Ascending aorta (tissue), 2 donors: Measurements from ENCODE around the gene DCAF7. TPM values are rescaled to one million over a fixed set of nuclear protein-coding genes. Genes with fewer than 3 reads are reported as not detected.

Experiments used
- DNase-seq, 2 donors: peaks; one replicate each; pipeline ENCODE4 v3.0.0-alpha.2; 2019; ENCODE audit warnings: low spot score in 2 of 2
- H3K27ac ChIP-seq, 2 donors: fragments of 200-600 bp; sonication (generic); one replicate each; pipeline ENCODE4 v1.5.1; 2016 to 2017; ENCODE audit warnings: mild to moderate bottlenecking in 1 of 2
- H3K27me3 ChIP-seq: fragments of 200-600 bp; sonication (generic); one replicate; pipeline ENCODE4 v1.5.1; 2017
- H3K36me3 ChIP-seq, 2 donors: fragments of 200-600 bp; sonication (generic); one replicate each; pipeline ENCODE4 v1.5.1; 2016
- H3K4me1 ChIP-seq, 2 donors: fragments of 200-600 bp; sonication (generic); one replicate each; pipeline ENCODE4 v1.5.1; 2016 to 2017; ENCODE audit warnings: mild to moderate bottlenecking in 1 of 2
- H3K4me3 ChIP-seq, 2 donors: fragments of 200-600 bp; sonication (generic); one replicate each; pipeline ENCODE4 v1.5.1; 2016 to 2017; ENCODE audit warnings: mild to moderate bottlenecking in 1 of 2
- H3K9me3 ChIP-seq, 2 donors: fragments of 200-600 bp; sonication (generic); one replicate each; pipeline ENCODE4 v1.5.1; 2016
- intact Hi-C: fragments of 100-400 bp; cut with DNase I; formaldehyde crosslinking; loops from one replicate; pipeline ENCODE4 v1.15.1; 2023
- total RNA-seq: library from RNA; depleted of rRNA; stranded (reverse); fragments of >200 nt; gene quantifications from one replicate; pipeline ENCODE4 v1.1.0, GENCODE V29; 2016
- TF ChIP-seq, protein P1 (sequence below), 3 experiments: fragments of 200-600 bp in 2 of 3; fragments of 450-650 bp in 1 of 3; sonication (generic) in 2 of 3; IDR thresholded peaks; one replicate each; pipeline ENCODE4 v1.5.1; 2016 to 2019; ENCODE audit warnings: antibody characterized with exemption in 3 of 3, mild to moderate bottlenecking in 1 of 3, moderate library complexity in 1 of 3

DCAF7 gene
- total RNA-seq, 1 donor from 2014 or later = 18.6 TPM

DNA sequence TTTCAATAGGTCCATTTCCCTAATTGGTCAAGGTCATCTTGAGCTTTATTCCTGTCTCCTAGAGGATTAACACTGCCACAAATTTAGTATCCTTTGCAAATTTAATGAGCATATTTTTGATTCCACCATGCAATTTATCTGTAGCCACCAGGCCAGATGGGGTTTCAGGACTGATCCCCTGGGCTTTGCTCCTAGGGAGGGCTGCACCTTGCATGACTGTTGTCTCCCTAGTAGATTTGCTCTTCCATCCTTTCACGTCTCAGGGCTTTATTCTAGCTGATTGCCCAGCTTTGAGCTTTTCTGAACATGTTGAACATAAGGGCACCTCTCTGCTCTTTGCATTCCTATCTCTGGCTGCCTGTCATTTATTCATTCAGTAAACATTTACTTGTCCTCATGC lies 34.9 kb upstream of the DCAF7 start:
- H3K27ac ChIP-seq = no peak overlapping the region
- TF ChIP-seq, protein P1, sequence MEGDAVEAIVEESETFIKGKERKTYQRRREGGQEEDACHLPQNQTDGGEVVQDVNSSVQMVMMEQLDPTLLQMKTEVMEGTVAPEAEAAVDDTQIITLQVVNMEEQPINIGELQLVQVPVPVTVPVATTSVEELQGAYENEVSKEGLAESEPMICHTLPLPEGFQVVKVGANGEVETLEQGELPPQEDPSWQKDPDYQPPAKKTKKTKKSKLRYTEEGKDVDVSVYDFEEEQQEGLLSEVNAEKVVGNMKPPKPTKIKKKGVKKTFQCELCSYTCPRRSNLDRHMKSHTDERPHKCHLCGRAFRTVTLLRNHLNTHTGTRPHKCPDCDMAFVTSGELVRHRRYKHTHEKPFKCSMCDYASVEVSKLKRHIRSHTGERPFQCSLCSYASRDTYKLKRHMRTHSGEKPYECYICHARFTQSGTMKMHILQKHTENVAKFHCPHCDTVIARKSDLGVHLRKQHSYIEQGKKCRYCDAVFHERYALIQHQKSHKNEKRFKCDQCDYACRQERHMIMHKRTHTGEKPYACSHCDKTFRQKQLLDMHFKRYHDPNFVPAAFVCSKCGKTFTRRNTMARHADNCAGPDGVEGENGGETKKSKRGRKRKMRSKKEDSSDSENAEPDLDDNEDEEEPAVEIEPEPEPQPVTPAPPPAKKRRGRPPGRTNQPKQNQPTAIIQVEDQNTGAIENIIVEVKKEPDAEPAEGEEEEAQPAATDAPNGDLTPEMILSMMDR (IDR thresholded peaks at IDR 0.05) = no peak
- intact Hi-C loops = no loop called here
- DNase-seq = no peak
- H3K36me3 ChIP-seq = no peaks in the 10 kb centered on the region
- H3K4me1 ChIP-seq = no peaks in the 10 kb centered on the region
- H3K4me3 ChIP-seq = no peak overlapping the region
- no peaks in the 10 kb centered on the region for H3K27me3 ChIP-seq
- no peaks in the 10 kb centered on the region for H3K9me3 ChIP-seq

- H3K27ac ChIP-seq = no peak overlapping the region
- DNase-seq = no peak
- no peaks in the 10 kb centered on the region for H3K4me1 ChIP-seq
- H3K4me3 ChIP-seq = no peak overlapping the region
- no peaks in the 10 kb centered on the region for H3K27me3 ChIP-seq
- H3K9me3 ChIP-seq = no peaks in the 10 kb centered on the region
- intact Hi-C loops = no loop called here
- no peaks in the 10 kb centered on the region for H3K36me3 ChIP-seq
- TF ChIP-seq, protein P1 (IDR thresholded peaks at IDR 0.05) = no peak
These were observed 33.1 kb upstream of the DCAF7 start for GRCh38 chr17:63516910-63517824.

DNA sequence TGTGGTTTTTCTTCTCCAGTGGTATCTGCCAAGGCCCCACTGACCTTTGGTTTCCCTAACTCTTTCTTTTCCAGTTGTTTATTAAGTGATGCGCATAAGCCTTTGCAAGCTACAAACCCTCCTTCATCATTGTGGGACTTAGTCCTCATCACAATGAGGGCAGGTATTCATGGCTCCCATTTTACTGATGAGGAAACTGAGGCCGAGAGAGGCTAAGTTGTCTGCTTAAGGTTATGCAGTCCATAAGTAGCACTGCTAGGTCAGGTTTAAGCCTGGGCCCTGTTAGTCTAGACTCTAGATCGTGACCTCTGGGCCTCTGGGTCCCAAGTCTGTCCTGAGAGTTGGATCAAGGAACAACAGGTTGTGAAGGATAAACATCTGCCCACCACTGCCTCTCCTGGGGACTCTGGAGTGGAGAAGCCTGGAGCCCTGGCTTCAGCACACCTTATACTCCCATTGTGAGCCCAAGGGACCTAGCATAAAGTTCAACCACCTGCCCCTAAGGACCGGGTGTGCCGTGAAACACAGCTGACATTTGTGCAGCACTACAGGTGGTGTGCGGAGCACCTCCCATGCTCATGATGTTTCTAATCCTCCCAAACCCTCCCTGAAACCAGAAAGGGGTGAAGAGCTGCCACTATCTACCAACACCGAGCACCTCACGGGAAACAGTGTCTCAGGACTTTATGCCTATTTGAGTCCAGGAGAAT lies 32.3 kb upstream of the DCAF7 start:
- Histone ChIP-seq H3K27ac (no peak overlapping the region), H3K4me1 (no peaks in the 10 kb centered on the region), H3K36me3 (no peaks in the 10 kb centered on the region), H3K4me3 (no peak overlapping the region), H3K27me3 (no peaks in the 10 kb centered on the region), H3K9me3 (no peaks in the 10 kb centered on the region)
- TF ChIP-seq, protein P1 (IDR thresholded peaks at IDR 0.05) = no peak
- intact Hi-C loops = no loop called here
- no peak for DNase-seq

DNA sequence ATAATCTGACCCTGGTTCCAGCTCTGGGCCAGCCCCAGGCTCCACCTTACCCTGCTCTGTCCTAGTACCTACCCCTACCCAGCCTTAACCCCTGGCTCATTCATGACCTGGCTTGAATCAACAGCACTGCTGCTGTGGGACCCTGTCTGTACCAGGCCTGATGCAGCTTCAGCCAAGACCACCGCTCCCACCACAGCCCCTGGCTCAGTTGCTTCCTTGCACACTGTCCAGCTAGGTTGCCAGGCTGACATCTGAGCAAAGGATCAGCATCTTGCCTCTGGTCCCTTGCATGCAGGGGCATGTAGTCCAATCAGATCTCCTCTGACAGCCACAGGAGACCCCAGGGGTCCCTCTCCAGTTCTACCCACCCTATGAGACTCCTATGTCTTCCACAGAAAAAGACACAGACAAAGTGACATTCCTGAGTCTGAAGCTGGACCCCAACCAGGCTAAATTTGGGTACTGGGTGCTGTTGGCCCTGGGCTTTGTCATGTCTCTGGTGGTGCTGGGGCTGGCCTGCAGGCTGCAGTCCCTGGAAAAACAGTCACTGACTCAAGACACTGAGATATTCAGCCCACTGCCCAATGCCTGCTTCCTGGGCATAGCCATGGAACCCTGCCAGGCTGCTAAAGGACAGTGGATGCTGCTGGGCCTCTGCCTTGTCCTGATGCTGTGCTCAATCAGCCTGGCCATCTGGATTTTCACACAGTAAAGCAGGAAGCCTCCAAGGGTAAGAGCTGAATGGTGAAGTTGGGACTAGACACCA lies 31.0 kb upstream of the DCAF7 start:
- intact Hi-C loops = no loop called here
- no peak overlapping the region for H3K4me3 ChIP-seq
- H3K4me1 ChIP-seq = peaks cover 0 to 3% of the 10 kb centered on the region in 2 donors
- H3K36me3 ChIP-seq = no peaks in the 10 kb centered on the region
- TF ChIP-seq, protein P1 (IDR thresholded peaks at IDR 0.05) = no peak
- no peak overlapping the region for H3K27ac ChIP-seq
- no peaks in the 10 kb centered on the region for H3K27me3 ChIP-seq
- no peak for DNase-seq
- no peaks in the 10 kb centered on the region for H3K9me3 ChIP-seq

DNA sequence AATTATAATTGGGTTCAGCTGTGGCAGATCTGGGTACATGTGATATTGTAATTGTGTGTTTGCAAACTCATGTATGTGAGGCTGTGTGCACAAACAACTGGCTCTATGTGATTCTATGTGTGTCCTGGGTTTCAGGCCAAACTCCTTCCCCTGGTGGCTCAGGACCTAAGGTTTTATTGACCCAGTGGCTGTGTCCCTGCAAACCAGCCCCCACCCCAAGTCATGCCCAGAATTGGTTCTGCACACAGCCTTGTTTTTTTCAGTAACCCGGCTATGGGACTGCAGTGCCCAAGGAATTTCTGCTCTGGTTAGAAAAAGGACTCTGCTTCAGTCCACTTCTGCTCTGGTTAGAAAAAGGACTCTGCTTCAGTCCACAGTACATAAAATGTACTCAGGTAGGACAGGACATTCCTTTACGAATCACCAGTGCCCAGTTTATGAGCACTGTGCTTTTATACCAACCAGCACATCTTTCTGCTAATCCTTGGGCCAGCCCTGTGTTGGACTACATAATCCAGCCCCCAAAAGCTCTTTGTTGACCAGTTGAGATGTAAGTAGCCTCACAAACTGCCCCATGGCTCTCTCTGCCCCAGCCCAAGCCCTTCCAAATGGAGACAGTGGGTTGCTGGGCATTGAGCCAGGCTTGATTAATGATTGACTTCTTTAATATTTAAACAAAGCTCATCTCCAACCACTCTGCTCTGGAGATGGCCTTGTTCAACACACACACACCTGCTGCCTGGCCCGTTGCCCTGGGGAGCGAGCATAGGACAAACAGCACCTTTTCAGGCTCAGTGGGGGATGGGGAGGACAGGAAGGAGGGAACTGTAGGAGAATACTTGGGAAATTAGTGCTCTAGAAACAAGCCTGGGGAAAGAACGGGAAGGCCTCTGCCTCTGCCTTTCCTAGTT lies 30.1 kb upstream of the DCAF7 start:
- H3K36me3 ChIP-seq = no peaks in the 10 kb centered on the region
- H3K4me3 ChIP-seq = no peak overlapping the region
- no peak for DNase-seq
- TF ChIP-seq, protein P1 (IDR thresholded peaks at IDR 0.05) = no peak
- H3K27ac ChIP-seq = no peak overlapping the region
- H3K4me1 ChIP-seq = peaks cover 0 to 3% of the 10 kb centered on the region in 2 donors
- intact Hi-C loops = no loop called here
- H3K9me3 ChIP-seq = no peaks in the 10 kb centered on the region
- H3K27me3 ChIP-seq = no peaks in the 10 kb centered on the region
